NCI-H345 (cell line): ENCODE measurements around the gene KHK.
"Not testable (repeated sequence)": the region's sequence is repeated elsewhere in the genome, so short reads cannot be mapped to it uniquely, and the experiment has no call there.

ENCODE experiments used
- DNase-seq: peaks from one replicate; lab custom pipeline; 2025; lab: John Stamatoyannopoulos, UW

The KHK gene

GRCh38 chr2:27095745-27096651 lies 9.4 kb downstream of the KHK start:
- DNase-seq: no peak

- no peak for DNase-seq
Measured at GRCh38 chr2:27096748-27097297, 10.3 kb downstream of the KHK start.

- no peak for DNase-seq
Measured at GRCh38 chr2:27097341-27097740, 10.8 kb downstream of the KHK start.

- DNase-seq: no peak
Measured at GRCh38 chr2:27099334-27099955, 12.9 kb downstream of the KHK start.

- DNase-seq: no peak
Measured at GRCh38 chr2:27100036-27100435, 13.5 kb downstream of the KHK start.

GRCh38 chr2:27102329-27102728 lies 15.8 kb downstream of the KHK start:
- DNase-seq: no peak

- no peak for DNase-seq
Measured at GRCh38 chr2:27105981-27106380, 19.4 kb downstream of the KHK start.

- no peak for DNase-seq
Measured at GRCh38 chr2:27108221-27108620, 21.6 kb downstream of the KHK start.

GRCh38 chr2:27109083-27109482 lies 22.5 kb downstream of the KHK start:
- DNase-seq: no peak

- DNase-seq: not testable (repeated sequence)
Measured at GRCh38 chr2:27110603-27111352, 24.2 kb downstream of the KHK start.

- DNase-seq: not testable (repeated sequence)
Measured at GRCh38 chr2:27111392-27112078, 25.0 kb downstream of the KHK start.

GRCh38 chr2:27115519-27115918 lies 28.9 kb downstream of the KHK start:
- no peak for DNase-seq

GRCh38 chr2:27117995-27118524 lies 31.5 kb downstream of the KHK start:
- DNase-seq: no peak

- peak; percentile 23 for DNase-seq
Measured at GRCh38 chr2:27118525-27119329, 32.2 kb downstream of the KHK start, which contains the start of gene CGREF1. CGREF1 (minus strand) TSS chr2:27119128; CDS start chr2:27104366, 14,762 bp downstream.

GRCh38 chr2:27119330-27119670 lies 32.7 kb downstream of the KHK start:
- not testable (repeated sequence) for DNase-seq

GRCh38 chr2:27121906-27122305 lies 35.3 kb downstream of the KHK start:
- DNase-seq: no peak

- no peak for DNase-seq
Measured at GRCh38 chr2:27122791-27123190, 36.2 kb downstream of the KHK start.

- peak; percentile 50 for DNase-seq
Measured at GRCh38 chr2:27123302-27124150, 37.0 kb downstream of the KHK start, which contains the start of gene ABHD1. ABHD1 (plus strand) TSS chr2:27123815; CDS start chr2:27123949, 134 bp downstream.

GRCh38 chr2:27125104-27125503 lies 38.5 kb downstream of the KHK start:
- no peak for DNase-seq
